SK-N-SH (cell line): ENCODE measurements around the gene FLCN.

Source experiments
- CTCF ChIP-seq: fragments of 200-600 bp; sonication (generic); IDR thresholded peaks from 2 replicates; pipeline ENCODE4 v1.6.1; 2017; ENCODE audit warnings: antibody characterized with exemption, mild to moderate bottlenecking, moderate library complexity
- EP300 ChIP-seq, 2 experiments: IDR thresholded peaks; 2 replicates each; pipeline versions ENCODE4 v1.4.0 to v1.6.1; 2012; ENCODE audit warnings: borderline replicate concordance in 1 of 2, low read depth in 1 of 2, low read length in 1 of 2
- GABPA ChIP-seq: IDR thresholded peaks from 2 replicates; pipeline ENCODE4 v1.4.0; 2012; ENCODE audit warnings: low read depth, mild to moderate bottlenecking
- JUND ChIP-seq: IDR thresholded peaks from 2 replicates; pipeline ENCODE4 v1.4.0; 2012
- RAD21 ChIP-seq: IDR thresholded peaks from 2 replicates; pipeline ENCODE4 v1.6.1; 2012; ENCODE audit warnings: mild to moderate bottlenecking, low read length
- REST ChIP-seq: IDR thresholded peaks from 2 replicates; pipeline ENCODE4 v1.6.1; 2012; ENCODE audit warnings: mild to moderate bottlenecking, low read depth, low read length, moderate library complexity
- RFX5 ChIP-seq: IDR thresholded peaks from 2 replicates; pipeline ENCODE4 v1.6.1; 2012; ENCODE audit warnings: mild to moderate bottlenecking, improper control_type of control experiment, low read length

DNA sequence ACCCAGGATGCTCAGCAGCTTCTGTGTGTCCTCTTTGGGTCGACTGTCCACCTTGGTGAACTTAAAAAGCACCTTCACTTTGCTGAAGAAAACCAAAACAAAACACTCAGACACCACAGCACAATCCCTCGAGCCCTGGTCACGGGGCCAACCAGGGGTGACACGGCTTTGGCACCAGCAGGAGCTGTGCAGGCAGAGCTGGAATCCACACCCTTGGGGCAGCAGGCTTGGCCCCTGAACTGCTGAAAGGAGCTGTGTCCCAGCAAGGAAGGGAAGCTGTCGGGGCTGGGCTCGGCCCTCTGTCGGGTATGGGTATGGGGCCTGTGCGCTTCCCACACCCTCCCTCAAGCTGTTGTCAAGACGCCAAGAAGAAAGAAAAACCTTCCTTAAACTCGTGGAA lies 23.2 kb downstream of the FLCN start:
- TF ChIP-seq EP300 (IDR thresholded peaks at IDR 0.05; ENCODE audit: borderline replicate concordance in 1 of 2, low read depth in 1 of 2, low read length in 1 of 2) (no peak), GABPA (no peak), CTCF (no peak), JUND (no peak), REST (no peak), RAD21 (no peak), RFX5 (no peak)
